Testis (tissue), 3 donors: ENCODE results near the gene XRCC4. TPM values are rescaled to one million over a fixed set of nuclear protein-coding genes. Genes with fewer than 3 reads are reported as not detected.

ENCODE experiments used
- DNase-seq: peaks from one replicate; pipeline ENCODE4 v3.0.0-alpha.2; 2019
- H3K27ac ChIP-seq, 2 donors: fragments of 200-600 bp; sonication (generic); one replicate each; pipeline ENCODE4 v1.5.1; 2019
- H3K27me3 ChIP-seq: fragments of 200-600 bp; sonication (generic); one replicate; pipeline ENCODE4 v1.5.1; 2019
- H3K36me3 ChIP-seq: fragments of 200-600 bp; sonication (generic); one replicate; pipeline ENCODE4 v1.5.1; 2017; ENCODE audit warnings: low read depth; ENCODE audit errors: missing control alignments
- H3K4me1 ChIP-seq: fragments of 200-600 bp; sonication (generic); one replicate; pipeline ENCODE4 v1.5.1; 2019
- H3K4me3 ChIP-seq, 2 donors: fragments of 200-600 bp; sonication (generic); one replicate each; pipeline ENCODE4 v1.5.1; 2017 to 2019
- H3K9me3 ChIP-seq: fragments of 200-600 bp; sonication (generic); one replicate; pipeline ENCODE4 v1.5.1; 2017
- CTCF ChIP-seq, 3 experiments: fragments of 450-650 bp in 2 of 3; fragments of 200-600 bp in 1 of 3; sonication (generic) in 1 of 3; IDR thresholded peaks; one replicate each; pipeline ENCODE4 v1.5.1; 2016 to 2019; ENCODE audit warnings: antibody characterized with exemption in 3 of 3, mild to moderate bottlenecking in 2 of 3, moderate library complexity in 1 of 3
- POLR2A ChIP-seq: fragments of 450-650 bp; IDR thresholded peaks from one replicate; pipeline ENCODE4 v1.6.1; 2017; ENCODE audit warnings: antibody characterized with exemption, mild to moderate bottlenecking, moderate library complexity
- WGBS, 2 donors: methylation state at CpG; one replicate each; pipeline ENCODE4 v1.1.5; 2018; 5-methylcytosine and 5-hydroxymethylcytosine counted together
- intact Hi-C: fragments of 100-400 bp; cut with DNase I; formaldehyde crosslinking; loops from one replicate; pipeline ENCODE4 v1.15.1; 2023; ENCODE audit warnings: low total_unique reads
- polyA plus RNA-seq: library from polyadenylated mRNA; stranded (reverse); fragments of 350-450 nt; fragmentation: Illumina TruSeq; extraction: RNeasy Lipid Tissue Mini Kit (QIAGEN cat#74804); gene quantifications from one replicate; pipeline ENCODE4 v1.2.3, GENCODE V29; 2014; ENCODE audit warnings: low read depth, low replicate concordance; ENCODE audit not compliant: insufficient read depth
- total RNA-seq, 2 donors: library from RNA; depleted of rRNA; stranded (reverse); fragments of >200 nt; gene quantifications; one replicate each; pipeline ENCODE4 v1.2.3, GENCODE V29; 2016

The XRCC4 gene
- total and polyA plus RNA-seq, 3 donors from 2014 or later = 14.2 to 23.3 (median 17.1) TPM

GRCh38 chr5:83396662-83397061 is 319.3 kb downstream of the XRCC4 start:
- Histone ChIP-seq H3K4me3 (no peak overlapping the region), H3K9me3 (no peaks in the 10 kb centered on the region), H3K27ac (no peak overlapping the region), H3K36me3 (no peaks in the 10 kb centered on the region), H3K27me3 (no peaks in the 10 kb centered on the region), H3K4me1 (no peaks in the 10 kb centered on the region)
- intact Hi-C loops = no loop called here
- TF ChIP-seq POLR2A = no peak
- TF ChIP-seq CTCF (IDR thresholded peaks at IDR 0.05) = no peak
- DNase-seq = no peak
- WGBS, 2 donors = 57 to 71% methylated on average over 1 of the region's 1 CpG

GRCh38 chr5:83397658-83398057 is 320.3 kb downstream of the XRCC4 start:
- Histone ChIP-seq H3K27ac (no peak overlapping the region), H3K4me1 (no peaks in the 10 kb centered on the region), H3K4me3 (no peak overlapping the region), H3K27me3 (no peaks in the 10 kb centered on the region), H3K36me3 (no peaks in the 10 kb centered on the region), H3K9me3 (no peaks in the 10 kb centered on the region)
- no peak for TF ChIP-seq CTCF (IDR thresholded peaks at IDR 0.05)
- TF ChIP-seq POLR2A = no peak
- WGBS, 2 donors = 30 to 36% methylated on average over 1 of the region's 1 CpG
- no peak for DNase-seq
- intact Hi-C loops = no loop called here

GRCh38 chr5:83400241-83400640 is 322.9 kb downstream of the XRCC4 start:
- WGBS, 2 donors = 90 to 95% methylated on average over 4 of the region's 4 CpGs
- TF ChIP-seq POLR2A (no peak), CTCF (IDR thresholded peaks at IDR 0.05) (no peak)

GRCh38 chr5:83400701-83401100 is 323.4 kb downstream of the XRCC4 start:
- intact Hi-C loops = no loop called here
- Histone ChIP-seq H3K4me1 (no peaks in the 10 kb centered on the region), H3K27me3 (no peaks in the 10 kb centered on the region), H3K4me3 (no peak overlapping the region), H3K9me3 (no peaks in the 10 kb centered on the region), H3K36me3 (no peaks in the 10 kb centered on the region), H3K27ac (no peak overlapping the region)
- DNase-seq = no peak
- WGBS, 2 donors = 91 to 92% methylated on average over 3 of the region's 3 CpGs
- TF ChIP-seq CTCF (IDR thresholded peaks at IDR 0.05) = no peak
- no peak for TF ChIP-seq POLR2A

More at GRCh38 chr5:83400241-83400640, 322.9 kb downstream of the XRCC4 start:
- H3K27me3 ChIP-seq = no peaks in the 10 kb centered on the region
- intact Hi-C loops = no loop called here
- no peak overlapping the region for H3K4me3 ChIP-seq
- no peak for DNase-seq
- H3K4me1 ChIP-seq = no peaks in the 10 kb centered on the region
- H3K36me3 ChIP-seq = no peaks in the 10 kb centered on the region
- no peaks in the 10 kb centered on the region for H3K9me3 ChIP-seq
- no peak overlapping the region for H3K27ac ChIP-seq

- intact Hi-C loops = no loop called here
- no peaks in the 10 kb centered on the region for H3K9me3 ChIP-seq
- H3K4me1 ChIP-seq = no peaks in the 10 kb centered on the region
- TF ChIP-seq POLR2A (no peak), CTCF (IDR thresholded peaks at IDR 0.05) (no peak)
- no peak overlapping the region for H3K4me3 ChIP-seq
- 61 to 66% methylated on average over 3 of the region's 3 CpGs for WGBS, 2 donors
- DNase-seq = no peak
- H3K27ac ChIP-seq = no peak overlapping the region
- H3K36me3 ChIP-seq = no peaks in the 10 kb centered on the region
- no peaks in the 10 kb centered on the region for H3K27me3 ChIP-seq
Observed at GRCh38 chr5:83401122-83401731, 323.9 kb downstream of the XRCC4 start.
